DND-41 (cell line): Measurements from ENCODE around the gene RADIL.
"Not testable (repeated sequence)": the region's sequence is repeated elsewhere in the genome, so short reads cannot be mapped to it uniquely, and the experiment has no call there.

Experiments
- ATAC-seq: fragments of 200-7000 bp; cut with Tn5 transposase; 3 replicates; pipeline ENCODE4 v1.9.1; 2021; ENCODE audit warnings: low read depth; ENCODE audit not compliant: insufficient read depth
- DNase-seq: peaks from one replicate; pipeline ENCODE4 v3.0.0-alpha.2; 2020
- H2AFZ ChIP-seq: 2 replicates; pipeline ENCODE4 v1.6.0; 2012; ENCODE audit warnings: low read depth, low read length
- H3K27ac ChIP-seq: 2 replicates; pipeline ENCODE4 v1.5.1; 2012; ENCODE audit warnings: low read length, inconsistent platforms
- H3K27me3 ChIP-seq: fragments of 200-600 bp; sonication (generic); 2 replicates; pipeline ENCODE4 v1.6.0; 2012; ENCODE audit warnings: low read length, mild to moderate bottlenecking, inconsistent platforms; ENCODE audit not compliant: insufficient read depth, poor library complexity
- H3K36me3 ChIP-seq: 2 replicates; pipeline ENCODE4 v1.5.1; 2012; ENCODE audit warnings: low read length, inconsistent platforms; ENCODE audit not compliant: insufficient read depth
- H3K4me1 ChIP-seq: 2 replicates; pipeline ENCODE4 v1.5.1; 2012; ENCODE audit warnings: mild to moderate bottlenecking, low read length; ENCODE audit not compliant: insufficient read depth
- H3K4me2 ChIP-seq: 2 replicates; pipeline ENCODE4 v1.6.0; 2012; ENCODE audit warnings: mild to moderate bottlenecking, moderate library complexity, low read length, inconsistent platforms; ENCODE audit not compliant: insufficient read depth
- H3K4me3 ChIP-seq, 2 experiments: fragments of 200-600 bp in 1 of 2; shearing (Covaris generic) in 1 of 2; 2 replicates each; pipeline ENCODE4 v1.5.1; 2012 to 2016; ENCODE audit warnings: inconsistent platforms in 2 of 2, low read length in 2 of 2, mild to moderate bottlenecking in 2 of 2, low read depth in 1 of 2, moderate library complexity in 1 of 2
- H3K79me2 ChIP-seq: 2 replicates; pipeline ENCODE4 v1.6.0; 2012; ENCODE audit warnings: low read length, inconsistent platforms; ENCODE audit not compliant: insufficient read depth
- H3K9ac ChIP-seq: 2 replicates; pipeline ENCODE4 v1.6.0; 2012; ENCODE audit warnings: low read depth, mild to moderate bottlenecking, inconsistent platforms, low read length, moderate library complexity
- H3K9me3 ChIP-seq: 2 replicates; pipeline ENCODE4 v1.5.1; 2012; ENCODE audit warnings: low read length, moderate library complexity, mild to moderate bottlenecking, inconsistent platforms; ENCODE audit not compliant: insufficient read depth, severe bottlenecking
- H4K20me1 ChIP-seq: 2 replicates; pipeline ENCODE4 v1.6.0; 2012; ENCODE audit warnings: low read length; ENCODE audit not compliant: insufficient read depth
- EZH2 ChIP-seq: IDR thresholded peaks from 3 replicates; pipeline ENCODE4 v1.6.1; 2012; ENCODE audit warnings: borderline replicate concordance, low read depth, mild to moderate bottlenecking, moderate library complexity, low read length, inconsistent platforms; ENCODE audit not compliant: severe bottlenecking
- TF ChIP-seq, protein P1 (sequence below): IDR thresholded peaks from 2 replicates; pipeline ENCODE4 v1.5.1; 2012; ENCODE audit warnings: borderline replicate concordance, low read length, moderate library complexity, mild to moderate bottlenecking; ENCODE audit not compliant: poor library complexity, severe bottlenecking; ENCODE audit errors: extremely low read depth

Gene RADIL

DNA sequence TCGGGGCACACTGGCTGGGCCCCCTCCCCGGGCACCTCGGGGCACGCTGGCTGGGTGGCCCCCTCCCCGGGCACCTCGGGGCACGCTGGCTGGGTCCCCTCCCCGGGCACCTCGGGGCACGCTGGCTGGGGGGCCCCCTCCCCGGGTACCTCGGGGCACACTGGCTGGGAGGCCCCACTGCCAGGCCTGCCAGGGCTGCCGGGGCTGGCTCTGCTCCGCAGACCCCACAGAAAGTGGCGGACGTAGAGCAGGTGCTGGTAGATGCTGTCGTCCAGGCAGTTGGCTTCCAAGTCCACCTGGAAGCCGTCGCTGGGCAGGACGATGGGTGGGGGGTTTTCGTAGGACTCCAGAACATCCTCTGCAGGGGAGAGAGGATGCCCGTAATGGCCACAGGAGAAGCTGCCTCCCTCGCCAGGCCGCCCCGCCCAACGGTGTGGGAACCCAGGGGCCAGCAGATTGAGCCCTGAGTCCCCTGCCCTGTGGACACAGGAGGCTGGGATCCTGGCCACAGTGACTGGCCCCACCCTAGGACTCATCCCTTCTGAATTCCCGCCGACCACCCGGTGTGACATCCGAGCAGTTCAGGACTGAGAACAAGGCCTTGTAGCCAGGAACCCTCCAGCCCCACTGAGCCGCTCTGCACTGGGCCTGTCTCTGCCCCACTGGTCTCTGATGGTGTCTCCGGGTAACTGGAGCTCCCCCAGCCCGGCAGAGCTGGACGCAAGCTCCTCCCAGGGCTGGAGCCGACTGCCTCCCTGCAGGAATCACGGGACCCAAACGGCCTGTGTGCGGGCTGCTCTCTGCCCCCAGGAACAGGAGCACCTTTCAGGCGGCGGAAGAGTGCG is 79.9 kb downstream of the RADIL start:
- H2AFZ ChIP-seq: no peak overlapping the region
- H3K4me3 ChIP-seq: no peak overlapping the region
- no peaks in the 10 kb centered on the region for H4K20me1 ChIP-seq
- H3K27ac ChIP-seq: no peak overlapping the region
- no peaks in the 10 kb centered on the region for H3K79me2 ChIP-seq
- no peaks in the 10 kb centered on the region for H3K36me3 ChIP-seq
- DNase-seq (no peak), ATAC-seq (no peak)
- TF ChIP-seq EZH2: no peak
- TF ChIP-seq, protein P1, sequence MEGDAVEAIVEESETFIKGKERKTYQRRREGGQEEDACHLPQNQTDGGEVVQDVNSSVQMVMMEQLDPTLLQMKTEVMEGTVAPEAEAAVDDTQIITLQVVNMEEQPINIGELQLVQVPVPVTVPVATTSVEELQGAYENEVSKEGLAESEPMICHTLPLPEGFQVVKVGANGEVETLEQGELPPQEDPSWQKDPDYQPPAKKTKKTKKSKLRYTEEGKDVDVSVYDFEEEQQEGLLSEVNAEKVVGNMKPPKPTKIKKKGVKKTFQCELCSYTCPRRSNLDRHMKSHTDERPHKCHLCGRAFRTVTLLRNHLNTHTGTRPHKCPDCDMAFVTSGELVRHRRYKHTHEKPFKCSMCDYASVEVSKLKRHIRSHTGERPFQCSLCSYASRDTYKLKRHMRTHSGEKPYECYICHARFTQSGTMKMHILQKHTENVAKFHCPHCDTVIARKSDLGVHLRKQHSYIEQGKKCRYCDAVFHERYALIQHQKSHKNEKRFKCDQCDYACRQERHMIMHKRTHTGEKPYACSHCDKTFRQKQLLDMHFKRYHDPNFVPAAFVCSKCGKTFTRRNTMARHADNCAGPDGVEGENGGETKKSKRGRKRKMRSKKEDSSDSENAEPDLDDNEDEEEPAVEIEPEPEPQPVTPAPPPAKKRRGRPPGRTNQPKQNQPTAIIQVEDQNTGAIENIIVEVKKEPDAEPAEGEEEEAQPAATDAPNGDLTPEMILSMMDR: no peak
- H3K4me2 ChIP-seq: no peak overlapping the region
- no peaks in the 10 kb centered on the region for H3K27me3 ChIP-seq
- H3K9me3 ChIP-seq: no peaks in the 10 kb centered on the region
- H3K4me1 ChIP-seq: no peaks in the 10 kb centered on the region
- H3K9ac ChIP-seq: no peak overlapping the region

DNA sequence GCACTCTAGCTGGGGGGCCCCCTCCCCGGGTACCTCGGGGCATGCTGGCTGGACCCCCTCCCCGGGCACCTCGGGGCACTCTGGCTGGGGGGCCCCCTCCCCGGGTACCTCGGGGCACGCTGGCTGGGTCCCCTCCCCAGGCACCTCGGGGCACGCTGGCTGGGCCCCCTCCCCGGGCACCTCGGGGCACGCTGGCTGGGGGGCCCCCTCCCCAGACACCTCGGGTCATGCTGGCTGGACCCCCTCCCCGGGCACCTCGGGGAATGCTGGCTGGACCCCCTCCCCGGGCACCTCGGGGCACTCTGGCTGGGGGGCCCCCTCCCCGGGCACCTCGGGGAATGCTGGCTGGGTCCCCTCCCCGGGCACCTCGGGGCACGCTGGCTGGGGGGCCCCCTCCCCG is 80.9 kb downstream of the RADIL start:
- H3K27me3 ChIP-seq, H3K4me3 ChIP-seq, H3K79me2 ChIP-seq, H3K4me2 ChIP-seq, ATAC-seq, H3K9ac ChIP-seq, H3K27ac ChIP-seq, H2AFZ ChIP-seq, H4K20me1 ChIP-seq, DNase-seq, H3K9me3 ChIP-seq, H3K36me3 ChIP-seq, H3K4me1 ChIP-seq: not testable (repeated sequence)

- H3K4me2 ChIP-seq: no peak overlapping the region
- no peaks in the 10 kb centered on the region for H3K27me3 ChIP-seq
- TF ChIP-seq, protein P1: no peak
- TF ChIP-seq EZH2: no peak
- no peaks in the 10 kb centered on the region for H3K4me1 ChIP-seq
- H3K4me3 ChIP-seq: no peak overlapping the region
- H3K79me2 ChIP-seq: no peaks in the 10 kb centered on the region
- no peaks in the 10 kb centered on the region for H3K9me3 ChIP-seq
- ATAC-seq: no peak
- H4K20me1 ChIP-seq: no peaks in the 10 kb centered on the region
- DNase-seq: no peak
- no peak overlapping the region for H3K9ac ChIP-seq
- no peaks in the 10 kb centered on the region for H3K36me3 ChIP-seq
- no peak overlapping the region for H3K27ac ChIP-seq
- H2AFZ ChIP-seq: no peak overlapping the region
Observed at GRCh38 chr7:4801839-4802231, 81.7 kb downstream of the RADIL start.

GRCh38 chr7:4800926-4801838 is 82.3 kb downstream of the RADIL start:
- Histone ChIP-seq H3K27ac (no peak overlapping the region), H3K27me3 (no peaks in the 10 kb centered on the region), H4K20me1 (no peaks in the 10 kb centered on the region), H3K4me2 (no peak overlapping the region), H3K79me2 (no peaks in the 10 kb centered on the region), H3K4me1 (no peaks in the 10 kb centered on the region), H3K9ac (no peak overlapping the region), H3K36me3 (no peaks in the 10 kb centered on the region), H3K4me3 (no peak overlapping the region), H2AFZ (no peak overlapping the region), H3K9me3 (no peaks in the 10 kb centered on the region)
- TF ChIP-seq EZH2: no peak
- TF ChIP-seq, protein P1: no peak
- ATAC-seq: no peak
- no peak for DNase-seq
